Glutamatergic neuron (in vitro differentiated cells): Measurements from ENCODE around the gene C11orf54. TPM values are rescaled to one million over a fixed set of nuclear protein-coding genes. Genes with fewer than 3 reads are reported as not detected.

ENCODE experiments used
- DNase-seq: peaks from one replicate; pipeline ENCODE4 v3.0.0; 2022
- H3K27ac Mint-ChIP-seq: one replicate; pipeline ENCODE4 v1.8.0; 2020; ENCODE audit warnings: mild to moderate bottlenecking, mixed read lengths, inconsistent platforms; ENCODE audit not compliant: unreplicated experiment
- H3K27me3 Mint-ChIP-seq: one replicate; pipeline ENCODE4 v1.8.0; 2020; ENCODE audit warnings: mild to moderate bottlenecking, moderate library complexity, mixed read lengths, inconsistent platforms; ENCODE audit not compliant: unreplicated experiment
- H3K36me3 Mint-ChIP-seq: one replicate; pipeline ENCODE4 v1.8.0; 2020; ENCODE audit warnings: mild to moderate bottlenecking, mixed read lengths, inconsistent platforms; ENCODE audit not compliant: unreplicated experiment
- H3K4me1 Mint-ChIP-seq: one replicate; pipeline ENCODE4 v1.8.0; 2020; ENCODE audit warnings: mild to moderate bottlenecking, low read depth, mixed read lengths, inconsistent platforms; ENCODE audit not compliant: unreplicated experiment
- H3K4me3 Mint-ChIP-seq: one replicate; pipeline ENCODE4 v1.8.0; 2020; ENCODE audit warnings: mild to moderate bottlenecking, mixed read lengths, inconsistent platforms; ENCODE audit not compliant: unreplicated experiment
- H3K9me3 Mint-ChIP-seq: one replicate; pipeline ENCODE4 v1.8.0; 2020; ENCODE audit warnings: mild to moderate bottlenecking, moderate library complexity, mixed read lengths, inconsistent platforms; ENCODE audit not compliant: unreplicated experiment
- total RNA-seq: library from RNA; stranded (reverse); fragmentation: NEBNext Ultra II Directional; extraction: Animal tissue kit (Norgen Biotek cat#: 25700); gene quantifications from one replicate; pipeline ENCODE4 v1.2.1, GENCODE V29; 2021; ENCODE audit not compliant: unreplicated experiment
- TF ChIP-seq, protein P1 (sequence below): fragments of 200-600 bp; sonication (generic); IDR thresholded peaks from one replicate; pipeline ENCODE4 v1.5.0; 2021; ENCODE audit not compliant: partially characterized antibody, unreplicated experiment

The C11orf54 gene
- total RNA-seq, 1 donor from 2014 or later = 19.5 TPM

DNA sequence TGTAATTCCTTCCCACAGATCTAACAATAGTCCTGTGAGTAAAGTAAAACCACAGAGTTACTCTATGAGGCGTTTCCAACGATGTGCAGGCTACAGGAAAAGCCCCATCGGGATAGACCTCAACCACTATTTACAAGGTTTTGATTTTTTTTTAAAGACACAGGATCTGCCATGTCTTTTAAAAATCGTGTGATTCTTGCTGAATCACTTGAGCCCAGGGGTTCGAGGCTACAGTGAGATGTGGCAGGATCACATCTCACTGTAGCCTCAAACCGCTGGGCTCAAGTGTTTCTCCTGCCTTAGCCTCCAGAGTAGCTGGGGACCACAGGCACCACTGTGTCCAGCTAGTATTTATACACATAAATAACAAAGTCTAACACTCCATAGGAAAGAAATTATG is 8.0 kb upstream of the C11orf54 start:
- TF ChIP-seq, protein P1, sequence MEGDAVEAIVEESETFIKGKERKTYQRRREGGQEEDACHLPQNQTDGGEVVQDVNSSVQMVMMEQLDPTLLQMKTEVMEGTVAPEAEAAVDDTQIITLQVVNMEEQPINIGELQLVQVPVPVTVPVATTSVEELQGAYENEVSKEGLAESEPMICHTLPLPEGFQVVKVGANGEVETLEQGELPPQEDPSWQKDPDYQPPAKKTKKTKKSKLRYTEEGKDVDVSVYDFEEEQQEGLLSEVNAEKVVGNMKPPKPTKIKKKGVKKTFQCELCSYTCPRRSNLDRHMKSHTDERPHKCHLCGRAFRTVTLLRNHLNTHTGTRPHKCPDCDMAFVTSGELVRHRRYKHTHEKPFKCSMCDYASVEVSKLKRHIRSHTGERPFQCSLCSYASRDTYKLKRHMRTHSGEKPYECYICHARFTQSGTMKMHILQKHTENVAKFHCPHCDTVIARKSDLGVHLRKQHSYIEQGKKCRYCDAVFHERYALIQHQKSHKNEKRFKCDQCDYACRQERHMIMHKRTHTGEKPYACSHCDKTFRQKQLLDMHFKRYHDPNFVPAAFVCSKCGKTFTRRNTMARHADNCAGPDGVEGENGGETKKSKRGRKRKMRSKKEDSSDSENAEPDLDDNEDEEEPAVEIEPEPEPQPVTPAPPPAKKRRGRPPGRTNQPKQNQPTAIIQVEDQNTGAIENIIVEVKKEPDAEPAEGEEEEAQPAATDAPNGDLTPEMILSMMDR = no peak
- Mint-ChIP-seq H3K4me1 (peaks cover 3% of the 10 kb centered on the region), H3K4me3 (no peak overlapping the region), H3K36me3 (no peaks in the 10 kb centered on the region), H3K27ac (no peak overlapping the region), H3K27me3 (no peaks in the 10 kb centered on the region), H3K9me3 (no peaks in the 10 kb centered on the region)
- no peak for DNase-seq

DNA sequence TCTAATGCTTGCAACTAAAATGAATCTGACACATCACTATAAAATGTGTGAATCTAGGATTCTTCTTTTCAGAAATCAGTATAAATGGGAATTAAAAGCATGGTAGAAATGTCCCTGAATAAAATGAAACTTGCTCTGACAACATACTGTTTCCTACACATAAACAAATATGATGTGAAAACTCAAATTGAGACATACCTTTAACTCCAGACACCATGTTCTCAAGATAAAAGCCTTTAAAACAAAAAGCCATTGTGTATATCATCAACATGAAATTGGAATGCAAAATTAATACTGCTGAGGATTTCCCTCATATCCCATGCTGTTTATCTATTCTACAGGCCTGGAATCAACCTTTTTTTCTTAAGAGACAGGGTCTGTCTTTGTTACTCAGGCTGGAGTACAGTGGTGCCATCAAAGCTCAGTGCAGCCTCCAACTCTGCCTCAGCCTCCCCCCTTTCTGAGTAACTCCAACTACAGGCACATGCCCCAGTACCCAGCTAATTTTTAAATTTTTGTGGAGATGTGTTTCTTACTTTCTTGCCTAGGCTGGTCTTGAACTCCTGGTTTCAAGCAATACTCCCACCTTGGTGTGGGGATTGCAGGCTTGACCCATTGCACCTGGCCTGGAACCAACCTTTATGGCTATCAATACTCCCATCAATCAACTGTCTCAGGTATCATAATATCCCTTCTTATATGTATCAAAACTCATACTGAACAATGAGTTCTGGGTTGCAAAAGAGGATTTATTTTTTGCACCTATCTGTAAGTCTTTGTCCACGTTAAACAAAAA is 6.8 kb upstream of the C11orf54 start:
- no peaks in the 10 kb centered on the region for H3K36me3 Mint-ChIP-seq
- no peak overlapping the region for H3K27ac Mint-ChIP-seq
- H3K9me3 Mint-ChIP-seq = no peaks in the 10 kb centered on the region
- H3K4me3 Mint-ChIP-seq = no peak overlapping the region
- TF ChIP-seq, protein P1 = no peak
- DNase-seq = no peak
- H3K27me3 Mint-ChIP-seq = no peaks in the 10 kb centered on the region
- peaks cover 14% of the 10 kb centered on the region for H3K4me1 Mint-ChIP-seq

DNA sequence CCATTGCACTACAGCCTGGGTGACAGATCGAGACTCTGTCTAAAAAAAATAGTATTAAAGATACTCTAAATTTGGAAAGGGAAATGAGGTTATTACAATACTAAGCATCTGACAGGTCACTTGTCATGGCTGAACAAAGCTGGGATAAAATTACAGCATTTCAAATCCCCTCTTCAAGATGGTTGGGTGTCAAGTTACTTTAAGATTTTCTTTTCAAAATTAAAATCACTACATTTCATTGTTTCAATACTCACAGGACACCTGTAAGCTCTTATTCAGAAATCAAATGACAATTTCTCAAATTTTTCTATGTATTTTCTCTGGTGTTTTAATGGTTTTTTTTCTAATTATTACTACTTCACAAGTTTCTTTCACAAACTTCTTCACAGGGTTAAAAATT is 5.8 kb upstream of the C11orf54 start:
- H3K9me3 Mint-ChIP-seq = no peaks in the 10 kb centered on the region
- no peaks in the 10 kb centered on the region for H3K27me3 Mint-ChIP-seq
- no peak overlapping the region for H3K4me3 Mint-ChIP-seq
- H3K4me1 Mint-ChIP-seq = peaks cover 15% of the 10 kb centered on the region
- DNase-seq = no peak
- H3K36me3 Mint-ChIP-seq = no peaks in the 10 kb centered on the region
- no peak overlapping the region for H3K27ac Mint-ChIP-seq
- TF ChIP-seq, protein P1 = no peak

DNA sequence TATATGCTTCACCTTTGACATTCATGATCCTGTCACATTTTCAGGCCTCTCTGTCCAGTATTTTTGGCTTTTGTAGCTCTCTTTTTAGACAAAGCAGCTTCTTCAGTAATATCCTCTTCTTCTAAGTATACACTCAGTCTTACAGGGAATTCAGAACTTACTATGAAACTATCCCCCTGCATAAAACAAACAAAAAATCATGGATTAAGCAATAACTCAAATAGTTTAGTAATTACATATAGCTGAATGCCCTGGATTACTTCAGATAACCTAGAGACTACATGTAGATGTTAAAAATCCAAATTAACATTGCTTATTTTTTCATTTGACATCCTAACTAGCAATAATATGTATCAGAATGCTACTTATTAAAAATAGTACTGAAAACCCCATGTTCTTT is 5.3 kb upstream of the C11orf54 start:
- H3K27ac Mint-ChIP-seq = no peak overlapping the region
- no peak overlapping the region for H3K4me3 Mint-ChIP-seq
- H3K36me3 Mint-ChIP-seq = no peaks in the 10 kb centered on the region
- TF ChIP-seq, protein P1 = no peak
- no peak for DNase-seq
- H3K4me1 Mint-ChIP-seq = peaks cover 15% of the 10 kb centered on the region
- no peaks in the 10 kb centered on the region for H3K27me3 Mint-ChIP-seq
- no peaks in the 10 kb centered on the region for H3K9me3 Mint-ChIP-seq

DNA sequence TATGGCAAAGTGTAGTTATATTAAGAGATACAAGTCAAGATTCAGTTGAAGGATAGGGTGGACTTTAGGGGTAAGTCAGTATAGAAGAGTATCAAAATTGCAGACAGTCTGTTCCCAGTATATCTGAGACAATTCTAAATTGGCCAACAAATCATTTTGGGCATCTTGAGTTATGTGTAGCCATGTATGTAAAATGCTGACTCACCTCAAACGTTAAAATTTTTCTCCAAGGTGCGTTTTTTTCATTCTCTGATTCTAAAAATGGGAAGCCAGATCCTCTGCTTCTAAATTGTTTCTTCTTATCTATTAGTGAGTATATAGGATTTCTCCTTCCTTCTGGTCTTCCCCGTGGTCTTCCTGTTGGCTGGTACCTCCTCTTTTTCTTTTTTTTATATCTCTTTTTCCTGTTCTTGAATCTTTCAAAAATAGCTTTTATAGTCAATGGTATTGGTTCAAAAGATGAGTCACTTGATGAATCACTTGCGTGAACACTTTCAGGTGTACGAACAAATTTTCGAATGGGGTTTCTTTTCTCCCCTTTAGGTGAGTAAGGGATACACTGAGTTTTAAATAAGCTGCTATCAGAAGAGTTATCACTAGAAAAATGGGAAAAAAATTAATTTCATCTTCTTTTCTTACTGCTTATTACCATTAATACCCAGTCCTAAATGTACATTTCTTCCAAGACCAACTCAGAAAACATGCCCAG is 3.4 kb upstream of the C11orf54 start:
- TF ChIP-seq, protein P1 = no peak
- H3K9me3 Mint-ChIP-seq = peaks cover 7% of the 10 kb centered on the region
- H3K4me3 Mint-ChIP-seq = no peak overlapping the region
- peaks cover 3% of the 10 kb centered on the region for H3K27me3 Mint-ChIP-seq
- no peak overlapping the region for H3K27ac Mint-ChIP-seq
- DNase-seq = no peak
- H3K4me1 Mint-ChIP-seq = peaks cover 15% of the 10 kb centered on the region
- H3K36me3 Mint-ChIP-seq = no peaks in the 10 kb centered on the region
